K562 (cell line): Measurements from ENCODE around the gene CUX1. TPM values are rescaled to one million over a fixed set of nuclear protein-coding genes. Genes with fewer than 3 reads are reported as not detected.

Source experiments
- ATAC-seq: fragments of 200-7000 bp; cut with Tn5 transposase; 3 replicates; pipeline ENCODE4 v1.9.1; 2020; ENCODE audit warnings: moderate library complexity
- BruUV-seq: library from RNA; stranded (reverse); fragments of 400-500 nt; replicated peaks from 2 replicates; lab custom pipeline; 2021; lab: Mats Ljungman, UMichigan
- CTCF ChIA-PET: fragments of 300-600 bp; formaldehyde crosslinking; extraction: SDS; loops from one replicate; lab custom pipeline; 2021; ENCODE audit warnings: low intra/inter-chr PET ratio; lab: Yijun Ruan, JAX
- POLR2A ChIA-PET: fragments of 300-600, 350-650 bp; sonication (Branson Sonifier 250); formaldehyde crosslinking; extraction: SDS; loops from one replicate; lab custom pipeline; 2021; ENCODE audit warnings: antibody characterized with exemption, inconsistent platforms; lab: Yijun Ruan, JAX
- DNase-seq, 4 experiments: peaks; one replicate each; pipeline versions ENCODE4 v3.0.0 to v3.0.0-alpha.2; 2011 to 2018; ENCODE audit warnings: low spot score in 3 of 4, mixed read lengths in 3 of 4; ENCODE audit errors: extremely low read depth in 1 of 4
- FAIRE-seq: peaks from 2 replicates; lab custom pipeline; 2011; peaks lifted over from hg19 to GRCh38; lab: Jason Lieb, UNC
- H2AFZ ChIP-seq: 2 replicates; pipeline ENCODE4 v1.6.0; 2011; ENCODE audit warnings: low read depth, low read length, control low read depth, inconsistent platforms
- H3K27ac ChIP-seq: fragments of 200-600 bp; 3 replicates; pipeline ENCODE4 v1.8.0; 2011; ENCODE audit warnings: low read depth, mild to moderate bottlenecking, control low read depth, inconsistent platforms, low read length, moderate library complexity, mixed read lengths; ENCODE audit errors: extremely low read depth
- H3K27me3 ChIP-seq, 2 experiments: fragments of 300-600 bp in 1 of 2; 2 replicates in 1 of 2; 3 replicates in 1 of 2; pipeline versions ENCODE4 v1.6.0 to v1.8.0; 2011; ENCODE audit warnings: inconsistent platforms in 2 of 2, low read length in 2 of 2, mild to moderate bottlenecking in 1 of 2, mixed read lengths in 1 of 2, moderate library complexity in 1 of 2; ENCODE audit not compliant: control insufficient read depth in 2 of 2, insufficient read depth in 2 of 2
- H3K36me3 ChIP-seq: fragments of 300-600 bp; 3 replicates; pipeline ENCODE4 v1.8.0; 2011; ENCODE audit warnings: mild to moderate bottlenecking, low read length, inconsistent platforms; ENCODE audit not compliant: control insufficient read depth, insufficient read depth
- H3K4me1 ChIP-seq, 2 experiments: fragments of 200-600 bp in 1 of 2; replicated peaks in 1 of 2; 2 replicates in 1 of 2; 3 replicates in 1 of 2; pipeline versions ENCODE4 v1.5.1 to v1.8.0; 2011; ENCODE audit warnings: inconsistent platforms in 2 of 2, low read length in 2 of 2, mild to moderate bottlenecking in 1 of 2, mixed read lengths in 1 of 2, moderate library complexity in 1 of 2; ENCODE audit not compliant: control insufficient read depth in 2 of 2, insufficient read depth in 2 of 2
- H3K4me2 ChIP-seq: 2 replicates; pipeline ENCODE4 v1.6.1; 2011; ENCODE audit warnings: low read length, control low read depth, inconsistent platforms, mixed read lengths; ENCODE audit not compliant: insufficient read depth
- H3K4me3 ChIP-seq: fragments of 200-600 bp; sonication (generic), shearing (Covaris generic); 2 replicates; pipeline ENCODE4 v1.5.1; 2016; ENCODE audit warnings: control low read depth, inconsistent platforms
- H3K79me2 ChIP-seq: fragments of 200-600 bp; 3 replicates; pipeline ENCODE4 v1.8.0; 2011; ENCODE audit warnings: low read length, inconsistent platforms; ENCODE audit not compliant: control insufficient read depth, insufficient read depth
- H3K9ac ChIP-seq, 2 experiments: 2 replicates each; pipeline versions ENCODE4 v1.6.0 to v1.6.1; 2011; ENCODE audit warnings: low read depth in 2 of 2, low read length in 2 of 2, control low read depth in 1 of 2, inconsistent platforms in 1 of 2, mild to moderate bottlenecking in 1 of 2, mixed read lengths in 1 of 2; ENCODE audit not compliant: insufficient read depth in 1 of 2
- H3K9me1 ChIP-seq: one replicate; pipeline ENCODE4 v1.6.0; 2011; ENCODE audit warnings: inconsistent platforms, mild to moderate bottlenecking, low read length, moderate library complexity; ENCODE audit not compliant: control insufficient read depth, insufficient read depth
- H3K9me3 ChIP-seq: replicated peaks from 2 replicates; pipeline ENCODE4 v1.5.1; 2011; ENCODE audit warnings: low read depth, low read length, inconsistent platforms; ENCODE audit not compliant: control insufficient read depth, insufficient read depth
- H4K20me1 ChIP-seq: replicated peaks from 2 replicates; pipeline ENCODE4 v1.6.1; 2011; ENCODE audit warnings: low read length, inconsistent platforms, mixed read lengths; ENCODE audit not compliant: control insufficient read depth, insufficient read depth
- CTBP1 ChIP-seq: fragments of 450-650 bp; IDR thresholded peaks from 2 replicates; pipeline ENCODE4 v1.6.1; 2016; ENCODE audit warnings: borderline replicate concordance
- KHSRP ChIP-seq: fragments of 450-650 bp; IDR thresholded peaks from 2 replicates; pipeline ENCODE4 v1.6.1; 2017
- MEIS2 ChIP-seq: fragments of 450-650 bp; IDR thresholded peaks from 2 replicates; pipeline ENCODE4 v1.6.1; 2014; ENCODE audit warnings: mild to moderate bottlenecking; ENCODE audit not compliant: partially characterized antibody
- PRPF4 ChIP-seq: fragments of 200-400 bp; formaldehyde crosslinking; IDR thresholded peaks from one replicate; pipeline ENCODE4 v1.6.1; 2017; ENCODE audit warnings: low read length, low read depth, mild to moderate bottlenecking; ENCODE audit not compliant: insufficient read depth, poor library complexity, severe bottlenecking
- RBFOX2 ChIP-seq: fragments of 200-400 bp; formaldehyde crosslinking; IDR thresholded peaks from 2 replicates; pipeline ENCODE4 v1.6.1; 2017; ENCODE audit warnings: low read depth, mild to moderate bottlenecking, low read length, moderate library complexity
- SIRT6 ChIP-seq: IDR thresholded peaks from one replicate; pipeline ENCODE4 v1.6.1; 2012; ENCODE audit warnings: low read depth, mild to moderate bottlenecking, control low read depth, inconsistent platforms, low read length, moderate library complexity
- TFE3 ChIP-seq: fragments of 450-650 bp; formaldehyde crosslinking; IDR thresholded peaks from 2 replicates; pipeline ENCODE4 v1.4.0; 2020; ENCODE audit warnings: mild to moderate bottlenecking, mixed read lengths
- ZBTB11 ChIP-seq, 3 experiments: fragments of 200-800 bp in 1 of 3; fragments of 250-450 bp in 1 of 3; fragments of 450-650 bp in 1 of 3; sonication (Bioruptor Pico) in 1 of 3; sonication (Bioruptor generic) in 1 of 3; formaldehyde crosslinking in 1 of 3; IDR thresholded peaks; 2 replicates each; pipeline versions ENCODE4 v1.6.1 to v1.8.0; 2016 to 2022; ENCODE audit warnings: mild to moderate bottlenecking in 2 of 3, missing genetic modification characterization in 2 of 3, missing compliant biosample characterization in 1 of 3, moderate library complexity in 1 of 3
- ZNF347 ChIP-seq: fragments of 450-650 bp; formaldehyde crosslinking; IDR thresholded peaks from 2 replicates; pipeline ENCODE4 v1.4.0; 2020; ENCODE audit warnings: low read depth, mild to moderate bottlenecking, moderate library complexity
- ZNF511 ChIP-seq: sonication (generic); formaldehyde crosslinking; IDR thresholded peaks from 2 replicates; pipeline ENCODE4 v1.8.0; 2022; ENCODE audit warnings: mild to moderate bottlenecking, missing genetic modification reagents
- ZNF740 ChIP-seq, 3 experiments: fragments of 200-800 bp in 1 of 3; sonication (Bioruptor generic) in 1 of 3; sonication (generic) in 1 of 3; formaldehyde crosslinking in 1 of 3; IDR thresholded peaks; 2 replicates each; pipeline versions ENCODE4 v1.6.1 to v1.8.0; 2016 to 2022; ENCODE audit warnings: mild to moderate bottlenecking in 2 of 3, missing compliant biosample characterization in 2 of 3, missing genetic modification characterization in 2 of 3, missing genetic modification reagents in 1 of 3
- WGBS: fragments of 100-300 bp; shearing (Covaris generic); methylation state at CpG from one replicate; pipeline ENCODE4 v1.1.6; 2016; ENCODE audit warnings: low coverage, mixed read lengths; ENCODE audit not compliant: insufficient coverage; ENCODE audit errors: missing lambda C conversion rate; 5-methylcytosine and 5-hydroxymethylcytosine counted together
- in situ Hi-C: fragments of 300-500 bp; cut with MboI; formaldehyde crosslinking; loops from 4 replicates; pipeline ENCODE4 v1.15.0; 2018; ENCODE audit warnings: inconsistent platforms, mixed read lengths
- intact Hi-C: fragments of 100-400 bp; cut with micrococcal nuclease; formaldehyde crosslinking; loops from 2 replicates; pipeline ENCODE4 v1.14.2; 2022
- polyA plus RNA-seq, 8 experiments: library from polyadenylated mRNA; depleted of rRNA in 4 of 8; stranded (reverse) in 5 of 8; unstranded in 3 of 8; fragments of >200 nt; fragmentation: Nextera tagmentation in 2 of 8; fragmentation: Illumina TruSeq in 1 of 8; extraction: Ambion mirVana in 2 of 8; extraction: Trizol in 1 of 8; gene quantifications; 2 replicates each; pipeline versions ENCODE4 v1.2.1 to v1.2.3, GENCODE V29; 2011 to 2014; ENCODE audit warnings: inconsistent platforms in 1 of 8, missing spikeins in 1 of 8
- total RNA-seq, 7 experiments: library from RNA; depleted of rRNA in 6 of 7; stranded (reverse); fragments of >200 nt in 6 of 7; fragmentation: Illumina TruSeq in 2 of 7; extraction: Trizol in 2 of 7; gene quantifications; 2 replicates each; pipeline versions ENCODE4 v1.2.1 to v1.2.3, GENCODE V29; 2011 to 2021; ENCODE audit warnings: low replicate concordance in 1 of 7

Gene CUX1
- total and polyA plus RNA-seq, 9 of the 15 experiments (the other 6 are each of a cell fraction or from before 2014, with no cell fraction given): 3.6 to 55.3 (median 25.2) TPM

- no peak for TF ChIP-seq ZBTB11 (CRISPR knock-in tag; IDR thresholded peaks at IDR 0.05)
- TF ChIP-seq, all 486 proteins: peak for 8
Observed at GRCh38 chr7:101843293-101844271, 26.2 kb downstream of the CUX1 start (continued).

GRCh38 chr7:101845974-101846373 lies 28.5 kb downstream of the CUX1 start:
- POLR2A ChIA-PET: no interaction called here
- intact Hi-C loops: no loop called here
- peaks cover 94% of the 10 kb centered on the region for H3K79me2 ChIP-seq
- no peak for TF ChIP-seq KHSRP
- TF ChIP-seq PRPF4: no peak
- no peak for TF ChIP-seq SIRT6
- TF ChIP-seq MEIS2: no peak
- TF ChIP-seq ZNF347 (CRISPR knock-in tag): no peak
- TF ChIP-seq ZNF740 (CRISPR knock-in tag; IDR thresholded peaks at IDR 0.05): no peak
- TF ChIP-seq ZNF740 (tag; IDR thresholded peaks at IDR 0.05): no peak
- no peak for TF ChIP-seq ZNF511 (CRISPR knock-in tag)
- no peak for TF ChIP-seq RBFOX2
- TF ChIP-seq TFE3 (CRISPR knock-in tag): no peak
- TF ChIP-seq CTBP1: no peak

More at GRCh38 chr7:101845974-101846373, 28.5 kb downstream of the CUX1 start:
- Histone ChIP-seq H3K9me3 (peaks cover 13% of the 10 kb centered on the region), H3K4me2 (no peak overlapping the region), H3K27me3 (no peaks in the 10 kb centered on the region), H3K36me3 (peaks cover 9% of the 10 kb centered on the region; the same call in 1 of the 3 replicates), H3K9ac (no peak overlapping the region), H3K4me3 (no peak overlapping the region), H4K20me1 (0 out of 2 replicates have a peak, but pooled peaks cover under 1% of the 10 kb centered on the region), H3K4me1 (peaks cover 4 to 10% of the 10 kb centered on the region in 2 experiments; a peak in 1 of 5 replicates), H3K9me1 (no peaks in the 10 kb centered on the region), H2AFZ (no peak overlapping the region), H3K27ac (no peak overlapping the region)
- WGBS: 89% methylated on average over 2 of the region's 2 CpGs
- ATAC-seq (no peak), DNase-seq (no peak), FAIRE-seq (no peak)
- no TSS peak for BruUV-seq
- CTCF ChIA-PET: no interaction called here
- in situ Hi-C loops: no loop called here
